ENCODE data around the gene MRM2. TPM values are rescaled to one million over a fixed set of nuclear protein-coding genes. Genes with fewer than 3 reads are reported as not detected.

Gene MRM2
- total RNA-seq, 4 donors from 2014 or later: 16.0 to 21.9 (median 17.8) TPM

DNA sequence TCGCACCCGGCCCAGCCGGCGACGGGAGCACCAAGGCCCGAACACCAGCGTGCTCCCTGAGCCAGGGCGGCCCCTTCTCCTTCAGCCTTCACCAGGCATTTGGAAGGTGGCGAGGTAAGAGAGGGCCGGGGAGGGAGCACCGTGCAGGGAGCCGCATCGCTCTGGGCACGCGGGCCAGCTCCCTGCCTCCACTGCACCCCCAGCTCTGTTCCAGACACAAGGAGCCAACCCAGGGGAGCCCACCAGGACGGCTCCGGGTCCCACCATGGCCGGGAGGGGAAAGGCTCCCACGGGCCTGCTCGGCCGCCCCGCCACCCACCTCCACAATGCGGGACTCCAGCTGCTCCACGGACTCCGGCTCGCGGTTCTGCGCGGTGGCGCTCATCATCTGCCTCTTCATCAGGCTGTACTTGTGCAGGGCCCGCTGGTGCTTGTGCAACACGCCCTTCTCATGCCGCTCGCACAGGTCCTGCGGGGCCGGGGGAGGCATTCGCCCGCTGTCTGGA is 15.1 kb upstream of the MRM2 start:
- H3K4me1 ChIP-seq: no peaks in the 10 kb centered on the region
- H3K4me3 ChIP-seq: no peak overlapping the region
- WGBS, 2 donors (ENCODE audit: low coverage in 1 of 2): 94 to 95% methylated on average over 4 to 16 of the region's 38 CpGs
- H3K36me3 ChIP-seq: peaks cover 0 to 64% of the 10 kb centered on the region in 2 donors
- ATAC-seq: no peak
- no peaks in the 10 kb centered on the region for H3K9me3 ChIP-seq
- TF ChIP-seq EP300 (IDR thresholded peaks at IDR 0.05) (no peak), POLR2A (IDR thresholded peaks at IDR 0.05) (no peak), POLR2AphosphoS5 (IDR thresholded peaks at IDR 0.05) (no peak)
- TF ChIP-seq, protein P1, sequence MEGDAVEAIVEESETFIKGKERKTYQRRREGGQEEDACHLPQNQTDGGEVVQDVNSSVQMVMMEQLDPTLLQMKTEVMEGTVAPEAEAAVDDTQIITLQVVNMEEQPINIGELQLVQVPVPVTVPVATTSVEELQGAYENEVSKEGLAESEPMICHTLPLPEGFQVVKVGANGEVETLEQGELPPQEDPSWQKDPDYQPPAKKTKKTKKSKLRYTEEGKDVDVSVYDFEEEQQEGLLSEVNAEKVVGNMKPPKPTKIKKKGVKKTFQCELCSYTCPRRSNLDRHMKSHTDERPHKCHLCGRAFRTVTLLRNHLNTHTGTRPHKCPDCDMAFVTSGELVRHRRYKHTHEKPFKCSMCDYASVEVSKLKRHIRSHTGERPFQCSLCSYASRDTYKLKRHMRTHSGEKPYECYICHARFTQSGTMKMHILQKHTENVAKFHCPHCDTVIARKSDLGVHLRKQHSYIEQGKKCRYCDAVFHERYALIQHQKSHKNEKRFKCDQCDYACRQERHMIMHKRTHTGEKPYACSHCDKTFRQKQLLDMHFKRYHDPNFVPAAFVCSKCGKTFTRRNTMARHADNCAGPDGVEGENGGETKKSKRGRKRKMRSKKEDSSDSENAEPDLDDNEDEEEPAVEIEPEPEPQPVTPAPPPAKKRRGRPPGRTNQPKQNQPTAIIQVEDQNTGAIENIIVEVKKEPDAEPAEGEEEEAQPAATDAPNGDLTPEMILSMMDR (IDR thresholded peaks at IDR 0.05): no peak
- no peaks in the 10 kb centered on the region for H3K27me3 ChIP-seq
- H3K27ac ChIP-seq: no peak overlapping the region

DNA sequence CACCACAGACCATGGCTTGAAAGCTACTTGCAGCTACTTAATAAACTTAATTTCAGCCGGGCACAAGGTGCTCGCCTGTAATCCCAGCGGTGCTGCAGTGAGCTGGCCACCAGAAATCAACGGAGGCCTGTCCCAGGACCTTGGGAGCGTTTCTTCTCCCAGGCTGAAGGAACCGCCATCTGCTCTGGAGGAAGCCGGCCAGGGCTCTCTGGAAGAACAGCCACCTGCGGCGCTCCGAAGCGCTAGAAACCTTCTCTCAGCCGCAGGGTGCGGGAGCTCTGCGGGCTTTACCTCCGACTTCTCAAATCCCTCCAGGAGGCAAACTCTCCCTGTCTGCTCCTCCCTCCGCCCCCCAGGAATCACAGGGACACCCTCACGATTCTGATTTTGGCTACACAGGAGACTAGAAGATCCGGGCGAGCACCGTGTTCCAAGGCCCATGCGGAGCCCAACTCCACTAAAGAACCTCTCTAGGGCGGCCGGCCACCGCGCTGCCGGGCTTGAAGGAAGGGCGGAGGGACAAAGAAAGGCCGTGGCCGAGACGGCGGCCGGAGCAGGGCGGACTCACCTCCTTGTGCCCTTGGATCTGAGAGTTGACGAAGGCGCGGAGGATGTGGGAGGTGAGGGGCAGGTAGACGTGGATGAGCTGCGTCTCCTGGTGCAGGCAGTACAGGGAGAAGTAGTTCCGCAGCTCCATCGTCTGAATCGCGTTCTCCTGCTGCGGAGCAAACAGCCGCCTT is 14.5 kb upstream of the MRM2 start:
- H3K4me3 ChIP-seq: no peak overlapping the region
- peaks cover 0 to 58% of the 10 kb centered on the region in 2 donors for H3K36me3 ChIP-seq

DNA sequence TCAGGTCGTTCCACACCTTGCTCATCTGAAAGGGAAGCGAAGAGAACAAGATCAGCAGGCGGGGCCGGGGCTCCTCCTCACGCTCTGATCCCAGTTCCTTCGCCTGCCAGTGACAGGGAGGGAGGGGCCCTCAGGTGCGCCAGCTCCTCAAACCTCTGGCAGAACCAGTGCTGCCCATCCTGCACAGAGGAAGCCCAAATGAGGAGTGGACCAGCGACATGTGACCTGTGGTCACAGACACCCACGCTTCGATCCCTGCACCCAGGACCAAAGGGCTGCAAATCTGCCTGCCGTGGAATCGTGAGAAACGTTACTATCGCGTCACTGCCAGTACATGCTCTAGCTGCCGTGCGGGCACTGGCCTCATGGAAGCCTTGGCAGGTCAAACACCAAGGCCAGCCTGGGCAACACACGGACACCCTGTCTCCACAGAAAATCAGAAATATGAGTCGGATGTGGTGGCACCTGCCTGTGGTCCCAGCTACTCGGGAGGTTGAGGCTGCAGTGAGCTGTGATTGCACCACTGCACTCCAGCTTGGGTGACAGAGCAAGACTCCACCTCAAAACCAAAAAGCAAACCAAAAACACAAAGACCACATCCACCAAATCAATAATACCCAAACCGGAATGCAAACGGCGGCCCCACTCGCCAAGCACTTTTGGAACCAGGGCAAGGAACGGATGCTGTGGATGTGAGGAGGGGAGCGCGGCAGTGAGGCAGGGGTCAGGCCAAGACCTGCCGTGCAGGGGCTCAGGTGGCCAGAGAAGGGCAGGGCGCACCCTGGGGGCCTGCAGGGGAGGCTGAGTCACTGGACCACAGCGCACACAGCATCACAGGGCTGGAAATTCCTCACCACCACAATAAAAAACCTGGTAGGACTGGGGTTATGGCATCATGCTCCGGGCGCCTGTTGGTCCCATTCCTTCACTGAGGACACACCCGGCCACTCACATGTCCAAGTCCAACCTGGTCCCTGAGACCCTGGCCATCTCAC is 13.4 kb upstream of the MRM2 start:
- peaks cover 0 to 53% of the 10 kb centered on the region in 2 donors for H3K36me3 ChIP-seq
- no peak overlapping the region for H3K4me3 ChIP-seq
- H3K4me1 ChIP-seq: no peaks in the 10 kb centered on the region
- no peaks in the 10 kb centered on the region for H3K27me3 ChIP-seq
- TF ChIP-seq POLR2A (IDR thresholded peaks at IDR 0.05): no peak
- TF ChIP-seq, protein P1 (IDR thresholded peaks at IDR 0.05): no peak
- TF ChIP-seq POLR2AphosphoS5 (IDR thresholded peaks at IDR 0.05): no peak
- TF ChIP-seq EP300 (IDR thresholded peaks at IDR 0.05): no peak
- ATAC-seq: no peak
- 75 to 100% methylated on average over 2 of the region's 33 CpGs for WGBS, 2 donors (ENCODE audit: low coverage in 1 of 2)
- no peak overlapping the region for H3K27ac ChIP-seq
- H3K9me3 ChIP-seq: no peaks in the 10 kb centered on the region

More for the DNA sequence above, 14.5 kb upstream of the MRM2 start:
- H3K27me3 ChIP-seq: no peaks in the 10 kb centered on the region
- TF ChIP-seq POLR2A (IDR thresholded peaks at IDR 0.05) (no peak), POLR2AphosphoS5 (IDR thresholded peaks at IDR 0.05) (no peak), EP300 (IDR thresholded peaks at IDR 0.05) (no peak)
- TF ChIP-seq, protein P1 (IDR thresholded peaks at IDR 0.05): no peak
- WGBS, 2 donors (ENCODE audit: low coverage in 1 of 2): 93 to 100% methylated on average over 2 to 10 of the region's 44 CpGs
- H3K9me3 ChIP-seq: no peaks in the 10 kb centered on the region
- H3K27ac ChIP-seq: no peak overlapping the region
- ATAC-seq: no peak
- no peaks in the 10 kb centered on the region for H3K4me1 ChIP-seq

DNA sequence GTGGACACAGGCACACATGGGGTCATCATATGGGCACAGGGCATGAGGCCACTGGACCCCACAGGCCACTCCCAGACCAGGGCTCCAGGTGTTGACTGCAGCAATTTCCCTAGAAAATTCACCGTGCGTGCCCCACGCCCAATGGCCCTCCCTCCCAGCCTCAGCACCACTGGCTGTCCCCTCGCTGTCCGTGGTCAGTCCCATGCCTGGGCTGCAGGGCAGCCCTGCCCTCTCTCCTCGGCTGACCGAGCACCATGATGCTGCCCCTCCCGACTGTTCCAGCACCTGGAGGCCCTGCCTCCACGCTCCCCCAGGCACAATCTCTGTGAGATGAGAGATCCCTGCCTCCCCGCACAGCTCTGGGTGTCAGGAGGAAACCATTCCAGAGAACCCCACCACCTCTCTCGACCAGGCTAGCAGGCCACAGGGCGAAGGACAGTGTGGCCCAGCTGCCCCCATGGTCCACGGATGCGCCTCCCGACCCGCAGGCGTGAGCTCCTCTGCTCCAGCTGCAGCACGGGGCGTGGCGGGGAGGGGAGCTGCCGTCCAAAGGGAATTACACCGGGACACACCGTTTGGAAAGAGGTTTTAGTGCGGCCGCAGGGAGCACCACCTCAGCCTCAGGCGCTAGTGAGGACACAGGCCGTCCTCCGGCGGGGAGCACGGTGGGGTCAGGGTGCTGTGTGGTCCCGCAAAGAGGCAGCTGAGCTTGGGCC is 12.6 kb upstream of the MRM2 start:
- no peak overlapping the region for H3K4me3 ChIP-seq
- TF ChIP-seq, protein P1 (IDR thresholded peaks at IDR 0.05): no peak
- TF ChIP-seq POLR2AphosphoS5 (IDR thresholded peaks at IDR 0.05) (no peak), POLR2A (IDR thresholded peaks at IDR 0.05) (no peak), EP300 (IDR thresholded peaks at IDR 0.05) (no peak)
- no peak overlapping the region for H3K27ac ChIP-seq
- no peaks in the 10 kb centered on the region for H3K9me3 ChIP-seq
- 80% methylated on average over 1 of the region's 31 CpGs; no CpG with 5 or more reads in 1 of the 2 donors for WGBS, 2 donors (ENCODE audit: low coverage in 1 of 2)
- peaks cover 0 to 2% (median 0%) of the 10 kb centered on the region in 3 donors for H3K4me1 ChIP-seq
- ATAC-seq: no peak
- no peaks in the 10 kb centered on the region for H3K27me3 ChIP-seq
- peaks cover 0 to 51% of the 10 kb centered on the region in 2 donors for H3K36me3 ChIP-seq

Measured in gastroesophageal sphincter (tissue), 4 donors.